HG03039 (cell line): ENCODE data around the gene LMAN2.
A peak's percentile ranks its signal among the peaks of the same experiment; 100 is the strongest.

Experiments
- ATAC-seq: cut with Tn5 transposase; IDR thresholded peaks from one replicate; pipeline ENCODE4 v1.9.1; 2021; ENCODE audit warnings: mild to moderate bottlenecking, moderate library complexity; ENCODE audit not compliant: unreplicated experiment

LMAN2 gene

GRCh38 chr5:177329883-177330282, 21.6 kb downstream of the LMAN2 start:
- no peak for ATAC-seq

DNA sequence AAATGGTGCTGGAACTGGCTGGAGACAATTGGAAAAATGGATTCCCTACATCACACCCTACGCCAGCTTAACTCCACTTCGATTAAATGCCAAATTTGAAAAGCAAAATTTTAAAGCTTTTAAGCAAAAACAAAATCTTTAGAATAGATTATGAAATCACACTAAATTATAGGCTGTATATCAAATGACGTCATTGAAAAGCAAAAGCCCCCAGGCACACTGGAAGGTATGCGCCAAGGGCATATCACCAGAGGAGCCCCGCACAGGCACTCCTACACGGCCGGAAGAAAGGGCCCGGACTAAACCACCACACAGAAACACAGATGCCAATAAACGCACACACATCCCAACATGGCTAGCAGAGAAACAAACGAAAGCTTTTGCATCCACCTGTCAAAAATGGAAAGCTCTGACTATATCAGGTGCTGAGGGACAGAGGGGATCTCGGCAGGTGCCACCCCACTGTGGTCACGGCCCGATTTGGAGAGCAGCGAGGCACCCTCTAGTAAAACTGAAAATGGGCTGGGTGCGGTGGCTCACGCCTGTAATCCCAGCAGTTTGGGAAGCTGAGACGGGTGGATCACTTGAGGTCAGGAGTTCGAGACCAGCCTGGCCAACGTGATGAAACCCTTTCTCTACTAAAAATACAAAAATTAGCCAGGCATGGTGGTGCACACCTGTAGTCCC, 22.8 kb downstream of the LMAN2 start:
- ATAC-seq: no peak

DNA sequence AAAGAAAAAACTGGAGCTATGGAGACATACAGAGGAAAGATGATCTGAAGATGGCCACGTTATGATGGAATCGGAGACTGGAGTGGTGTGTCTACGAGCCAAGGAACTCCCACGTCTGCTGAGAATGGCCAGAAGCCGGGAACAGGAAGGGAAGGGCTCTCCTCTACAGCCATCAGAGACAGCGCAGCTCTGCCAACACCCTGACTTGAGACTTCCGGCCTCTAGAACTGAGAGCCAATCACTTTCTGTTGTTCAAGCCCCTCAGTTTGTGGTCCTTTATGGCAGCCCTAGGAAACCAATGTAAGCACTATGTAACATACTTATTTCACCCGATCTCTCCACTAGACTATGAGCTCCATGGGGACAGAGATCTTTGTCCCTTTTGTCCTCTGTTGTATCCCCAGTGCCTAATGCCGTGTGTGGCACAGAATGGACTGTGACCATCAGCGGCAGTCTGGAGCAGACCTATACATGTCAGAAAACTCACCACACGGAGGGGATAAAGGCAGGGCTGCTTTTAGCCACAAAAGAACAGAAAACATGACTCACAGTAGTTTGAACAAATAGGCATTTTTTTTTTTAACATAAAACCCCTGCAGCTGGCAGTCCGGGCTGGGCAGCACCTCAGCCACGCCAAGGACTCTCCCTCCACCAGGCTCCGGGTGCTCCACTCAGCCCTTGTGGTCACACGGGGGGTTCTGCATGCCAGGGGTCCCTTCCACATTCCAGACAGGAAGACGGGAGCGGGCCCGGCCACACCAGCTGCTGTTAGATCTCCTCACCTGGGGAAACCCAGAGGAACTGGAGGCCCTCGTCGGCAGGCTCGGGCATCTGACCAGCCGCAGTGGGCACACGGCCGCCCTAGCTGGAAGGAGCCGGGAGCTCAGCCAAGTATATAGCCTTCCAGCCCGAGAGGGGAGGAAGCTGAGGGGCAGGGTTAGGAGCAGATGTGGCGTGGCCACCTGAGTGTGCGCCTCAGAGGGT, 23.6 kb downstream of the LMAN2 start:
- ATAC-seq: no peak

GRCh38 chr5:177325868-177326381, 25.5 kb downstream of the LMAN2 start:
- ATAC-seq: no peak

DNA sequence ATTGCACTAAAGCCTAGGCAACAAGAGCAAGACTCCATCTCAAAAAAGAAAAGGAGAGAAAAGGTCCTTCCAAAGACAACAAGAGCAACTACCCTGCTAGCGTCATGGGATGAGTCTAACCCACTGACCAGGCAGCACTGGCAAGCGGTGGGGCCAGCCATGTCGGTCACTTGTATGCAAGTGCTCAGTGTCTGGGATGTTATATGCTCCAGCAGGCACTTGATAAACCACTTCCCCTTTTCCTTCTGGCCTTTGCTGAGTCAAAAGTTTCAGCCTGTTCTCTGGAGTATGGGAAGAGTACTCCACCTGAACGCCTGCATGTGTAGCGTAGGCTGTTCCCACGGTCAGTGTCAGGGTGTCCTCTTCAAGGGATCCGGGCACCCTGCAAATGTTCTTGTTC, 30.6 kb downstream of the LMAN2 start:
- no peak for ATAC-seq

GRCh38 chr5:177319913-177320588, 31.4 kb downstream of the LMAN2 start:
- no peak for ATAC-seq

GRCh38 chr5:177317959-177318377, 33.5 kb downstream of the LMAN2 start:
- no peak for ATAC-seq

DNA sequence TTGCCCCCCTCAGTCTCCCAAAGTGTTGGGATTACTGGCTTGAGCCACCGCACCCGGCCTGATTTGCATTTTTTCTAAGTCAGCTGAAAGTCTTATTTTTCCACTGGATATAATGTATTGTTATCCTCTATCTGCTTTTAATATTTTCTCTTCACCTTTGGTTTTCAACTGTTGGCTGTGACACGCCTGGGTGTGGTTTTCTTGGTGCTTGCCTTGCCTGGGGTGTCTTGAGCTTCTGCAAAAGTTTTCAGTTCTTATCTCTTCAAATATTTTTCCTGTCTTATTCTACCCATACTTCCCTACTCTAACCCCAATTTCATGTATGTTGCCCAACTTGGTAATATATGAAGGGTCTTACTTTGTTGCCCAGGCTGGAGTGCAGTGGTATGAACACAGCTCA, 35.5 kb downstream of the LMAN2 start:
- ATAC-seq: no peak

DNA sequence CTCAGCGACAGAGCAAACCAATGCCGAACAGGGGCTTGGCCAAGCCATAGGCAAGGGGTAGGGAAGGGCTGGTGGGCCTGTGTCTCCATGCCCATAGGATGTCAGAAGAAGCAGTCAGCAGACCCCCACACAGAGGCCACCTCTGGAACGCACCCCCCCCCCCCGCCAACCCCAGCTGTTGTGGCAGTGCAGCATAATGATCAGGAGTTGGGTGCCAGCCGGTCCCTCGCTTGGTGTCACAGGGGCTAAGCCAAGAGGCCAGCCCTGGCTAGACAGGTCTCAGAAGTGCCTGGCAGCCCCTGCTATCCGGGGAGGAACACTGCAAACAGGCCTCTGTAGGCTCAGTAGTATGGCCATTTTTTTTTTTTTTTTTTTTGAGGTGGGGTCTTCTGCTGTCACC, 36.1 kb downstream of the LMAN2 start:
- no peak for ATAC-seq

GRCh38 chr5:177314376-177315342, 36.8 kb downstream of the LMAN2 start:
- no peak for ATAC-seq

GRCh38 chr5:177313561-177314259, 37.8 kb downstream of the LMAN2 start:
- ATAC-seq: no peak

GRCh38 chr5:177312649-177313181, 38.8 kb downstream of the LMAN2 start:
- no peak for ATAC-seq

- ATAC-seq: peak; percentile 66
Observed at GRCh38 chr5:177311723-177312648, 39.5 kb downstream of the LMAN2 start, which contains the start of gene MXD3. Gene MXD3 (minus strand): TSS chr5:177311898. CDS start chr5:177311830, 68 bp downstream.

GRCh38 chr5:177311392-177311722, 40.1 kb downstream of the LMAN2 start:
- ATAC-seq: no peak

- no peak for ATAC-seq
Observed at GRCh38 chr5:177310757-177311391, 40.6 kb downstream of the LMAN2 start.

GRCh38 chr5:177310332-177310731, 41.1 kb downstream of the LMAN2 start:
- ATAC-seq: no peak

- ATAC-seq: no peak
Observed at GRCh38 chr5:177309351-177310191, 41.9 kb downstream of the LMAN2 start.
